AG09319 (cell line): ENCODE measurements around the gene COL19A1.

Experiments
- DNase-seq: peaks from one replicate; pipeline ENCODE4 v3.0.0-alpha.2; 2010; ENCODE audit warnings: low read depth; ENCODE audit errors: extremely low read depth
- CTCF ChIP-seq: IDR thresholded peaks from 2 replicates; pipeline ENCODE4 v1.5.1; 2011; ENCODE audit warnings: low read depth, mild to moderate bottlenecking, inconsistent platforms, low read length, moderate library complexity

COL19A1 gene

GRCh38 chr6:69866770-69867638 lies 648 bp downstream of the COL19A1 start:
- no peak; the same call in 1 of the 2 replicates for TF ChIP-seq CTCF
- no peak for DNase-seq

- TF ChIP-seq CTCF: no peak
- DNase-seq: no peak
Measured at GRCh38 chr6:69867639-69867976, 1.3 kb downstream of the COL19A1 start.

- no peak for DNase-seq
- no peak for TF ChIP-seq CTCF
Measured at GRCh38 chr6:69868252-69868804, 2.0 kb downstream of the COL19A1 start.

GRCh38 chr6:69868961-69869360 lies 2.6 kb downstream of the COL19A1 start:
- no peak for TF ChIP-seq CTCF
- no peak for DNase-seq

GRCh38 chr6:69871107-69871506 lies 4.8 kb downstream of the COL19A1 start:
- DNase-seq: no peak
- no peak for TF ChIP-seq CTCF

- TF ChIP-seq CTCF: no peak
- no peak for DNase-seq
Measured at GRCh38 chr6:69873291-69873690, 6.9 kb downstream of the COL19A1 start.

GRCh38 chr6:69875715-69876114 lies 9.4 kb downstream of the COL19A1 start:
- TF ChIP-seq CTCF: no peak
- no peak for DNase-seq
